ENCODE results near the gene DMPK.

Gene DMPK

GRCh38 chr19:45764945-45765701 is 17.2 kb downstream of the DMPK start:
- Histone ChIP-seq H3K14ac (ENCODE audit: low read length) (peak overlapping the region; percentile 8), H3K9ac (ENCODE audit: low read depth, low read length, poor library complexity) (peak overlapping the region; percentile 81), H3K79me1 (ENCODE audit: low read depth, low read length) (peaks cover 21% of the 10 kb centered on the region), H2BK5ac (ENCODE audit: low read length) (peak overlapping the region; percentile 71), H2BK12ac (ENCODE audit: low read length) (no peak overlapping the region), H3K4ac (ENCODE audit: low read length) (peak overlapping the region; percentile 37), H4K8ac (ENCODE audit: low read depth, low read length) (no peak overlapping the region), H2BK15ac (ENCODE audit: low read length) (peak overlapping the region; percentile 37), H2AFZ (ENCODE audit: low read length) (no peak overlapping the region), H3K4me3 (ENCODE audit: low read length in 2 of 2) (no peak overlapping the region), H3K36me3 (replicated peaks in 1 of 2; ENCODE audit: control insufficient read depth in 2 of 2, insufficient read depth in 2 of 2, low read length in 2 of 2) (peaks cover 0 to 11% of the 10 kb centered on the region in 2 donors), H4K91ac (ENCODE audit: low read depth, low read length, poor library complexity) (no peak overlapping the region), H3K9me3 (replicated peaks in 1 of 2; ENCODE audit: control insufficient read depth in 2 of 2, insufficient read depth in 1 of 2, low read depth in 1 of 2, low read length in 2 of 2) (no peaks in the 10 kb centered on the region), H3K4me2 (ENCODE audit: insufficient read depth, low read length, poor library complexity, severe bottlenecking) (peak overlapping the region; percentile 25), H3K27ac (replicated peaks; ENCODE audit: low read length) (no peak overlapping the region), H3K23ac (ENCODE audit: low read depth, low read length, poor library complexity) (peak overlapping the region; percentile 73), H3K18ac (ENCODE audit: low read length) (peak overlapping the region; percentile 89), H3K4me1 (ENCODE audit: control insufficient read depth in 2 of 2, insufficient read depth in 1 of 2, low read depth in 1 of 2, low read length in 2 of 2) (peaks cover 24 to 28% of the 10 kb centered on the region in 2 donors), H3K27me3 (ENCODE audit: control insufficient read depth in 3 of 3, insufficient read depth in 3 of 3, low read depth in 1 of 3, low read length in 3 of 3) (no peaks in the 10 kb centered on the region), H2BK120ac (ENCODE audit: low read depth, low read length) (no peak overlapping the region), H2AK5ac (ENCODE audit: low read depth, low read length) (peak overlapping the region; percentile 82)
- no CpG with 5 or more reads among the region's 21 CpGs for WGBS, 2 donors (ENCODE audit: extremely low coverage in 2 of 2, insufficient read length in 2 of 2, insufficient replicate concordance in 1 of 2)
- no peak for DNase-seq (ENCODE audit: low spot score)

GRCh38 chr19:45764475-45764874 is 17.8 kb downstream of the DMPK start:
- Histone ChIP-seq H3K36me3 (replicated peaks in 1 of 2; ENCODE audit: control insufficient read depth in 2 of 2, insufficient read depth in 2 of 2, low read length in 2 of 2) (peaks cover 0 to 11% of the 10 kb centered on the region in 2 donors), H3K4ac (ENCODE audit: low read length) (no peak overlapping the region), H2AK5ac (ENCODE audit: low read depth, low read length) (peak overlapping the region; percentile 91), H3K4me3 (ENCODE audit: low read length in 2 of 2) (no peak overlapping the region), H3K18ac (ENCODE audit: low read length) (peak overlapping the region; percentile 91), H4K91ac (ENCODE audit: low read depth, low read length, poor library complexity) (no peak overlapping the region), H3K14ac (ENCODE audit: low read length) (no peak overlapping the region), H2BK120ac (ENCODE audit: low read depth, low read length) (no peak overlapping the region), H3K23ac (ENCODE audit: low read depth, low read length, poor library complexity) (peak overlapping the region; percentile 25), H2AFZ (ENCODE audit: low read length) (no peak overlapping the region), H3K9ac (ENCODE audit: low read depth, low read length, poor library complexity) (no peak overlapping the region), H2BK5ac (ENCODE audit: low read length) (no peak overlapping the region), H2BK12ac (ENCODE audit: low read length) (no peak overlapping the region), H2BK15ac (ENCODE audit: low read length) (peak overlapping the region; percentile 100), H3K9me3 (replicated peaks in 1 of 2; ENCODE audit: control insufficient read depth in 2 of 2, insufficient read depth in 1 of 2, low read depth in 1 of 2, low read length in 2 of 2) (no peaks in the 10 kb centered on the region), H3K27me3 (ENCODE audit: control insufficient read depth in 3 of 3, insufficient read depth in 3 of 3, low read depth in 1 of 3, low read length in 3 of 3) (no peaks in the 10 kb centered on the region), H3K27ac (replicated peaks; ENCODE audit: low read length) (peak overlapping the region; percentile 47), H3K4me2 (ENCODE audit: insufficient read depth, low read length, poor library complexity, severe bottlenecking) (no peak overlapping the region), H3K4me1 (ENCODE audit: control insufficient read depth in 2 of 2, insufficient read depth in 1 of 2, low read depth in 1 of 2, low read length in 2 of 2) (peaks cover 24 to 25% of the 10 kb centered on the region in 2 donors), H3K79me1 (ENCODE audit: low read depth, low read length) (peaks cover 21% of the 10 kb centered on the region), H4K8ac (ENCODE audit: low read depth, low read length) (no peak overlapping the region)
- DNase-seq (ENCODE audit: low spot score): no peak
- WGBS, 2 donors (ENCODE audit: extremely low coverage in 2 of 2, insufficient read length in 2 of 2, insufficient replicate concordance in 1 of 2): no CpG with 5 or more reads among the region's 6 CpGs

GRCh38 chr19:45763691-45764294 is 18.5 kb downstream of the DMPK start:
- Histone ChIP-seq H2BK12ac (ENCODE audit: low read length) (peak overlapping the region; percentile 58), H2AK5ac (ENCODE audit: low read depth, low read length) (peak overlapping the region; percentile 91), H3K27ac (replicated peaks; ENCODE audit: low read length) (no peak overlapping the region), H2BK15ac (ENCODE audit: low read length) (peak overlapping the region; percentile 100), H3K79me1 (ENCODE audit: low read depth, low read length) (peaks cover 21% of the 10 kb centered on the region), H3K36me3 (replicated peaks in 1 of 2; ENCODE audit: control insufficient read depth in 2 of 2, insufficient read depth in 2 of 2, low read length in 2 of 2) (peaks cover 0 to 11% of the 10 kb centered on the region in 2 donors), H2BK5ac (ENCODE audit: low read length) (peak overlapping the region; percentile 60), H3K27me3 (ENCODE audit: control insufficient read depth in 3 of 3, insufficient read depth in 3 of 3, low read depth in 1 of 3, low read length in 3 of 3) (peaks cover 0 to 3% (median 0%) of the 10 kb centered on the region in 3 experiments), H3K9me3 (replicated peaks in 1 of 2; ENCODE audit: control insufficient read depth in 2 of 2, insufficient read depth in 1 of 2, low read depth in 1 of 2, low read length in 2 of 2) (no peaks in the 10 kb centered on the region), H3K18ac (ENCODE audit: low read length) (peak overlapping the region; percentile 61), H2BK120ac (ENCODE audit: low read depth, low read length) (peak overlapping the region; percentile 28), H3K4me3 (ENCODE audit: low read length in 2 of 2) (no peak overlapping the region), H3K23ac (ENCODE audit: low read depth, low read length, poor library complexity) (peak overlapping the region; percentile 89), H4K8ac (ENCODE audit: low read depth, low read length) (peak overlapping the region; percentile 65), H3K4me2 (ENCODE audit: insufficient read depth, low read length, poor library complexity, severe bottlenecking) (peak overlapping the region; percentile 31), H3K9ac (ENCODE audit: low read depth, low read length, poor library complexity) (peak overlapping the region; percentile 60), H3K4ac (ENCODE audit: low read length) (peak overlapping the region; percentile 5), H4K91ac (ENCODE audit: low read depth, low read length, poor library complexity) (no peak overlapping the region), H2AFZ (ENCODE audit: low read length) (no peak overlapping the region), H3K14ac (ENCODE audit: low read length) (peak overlapping the region; percentile 98), H3K4me1 (ENCODE audit: control insufficient read depth in 2 of 2, insufficient read depth in 1 of 2, low read depth in 1 of 2, low read length in 2 of 2) (peaks cover 24 to 25% of the 10 kb centered on the region in 2 donors)
- DNase-seq (ENCODE audit: low spot score): no peak
- no CpG with 5 or more reads among the region's 27 CpGs for WGBS, 2 donors (ENCODE audit: extremely low coverage in 2 of 2, insufficient read length in 2 of 2, insufficient replicate concordance in 1 of 2)

Measured in neuronal stem cell (in vitro differentiated cells).